Muscle layer of colon (tissue), 2 donors: ENCODE results near the gene PYM1.

Experiments used
- H3K27ac ChIP-seq: one replicate; pipeline ENCODE4 v1.7.0; 2013; ENCODE audit warnings: low read depth, mild to moderate bottlenecking, low read length, moderate library complexity
- H3K27me3 ChIP-seq, 2 donors: one replicate each; pipeline ENCODE4 v1.7.0; 2013; ENCODE audit warnings: low read length in 2 of 2, mild to moderate bottlenecking in 2 of 2; ENCODE audit not compliant: insufficient read depth in 2 of 2, control insufficient read depth in 1 of 2
- H3K36me3 ChIP-seq: one replicate; pipeline ENCODE4 v1.7.0; 2013; ENCODE audit warnings: mild to moderate bottlenecking, low read length; ENCODE audit not compliant: insufficient read depth
- H3K4me1 ChIP-seq: one replicate; pipeline ENCODE4 v1.7.0; 2013; ENCODE audit warnings: mild to moderate bottlenecking, low read length; ENCODE audit not compliant: insufficient read depth
- H3K4me3 ChIP-seq, 2 donors: one replicate each; pipeline ENCODE4 v1.7.0; 2013; ENCODE audit warnings: low read length in 2 of 2, low read depth in 1 of 2, mild to moderate bottlenecking in 1 of 2, moderate library complexity in 1 of 2
- H3K9ac ChIP-seq: one replicate; pipeline ENCODE4 v1.7.0; 2013; ENCODE audit warnings: low read length
- H3K9me3 ChIP-seq: one replicate; pipeline ENCODE4 v1.7.0; 2013; ENCODE audit warnings: mild to moderate bottlenecking, low read length
- donor health status: abdominal sarcoma.
- donor health status: Adenocarcinoma of cecum.

PYM1 gene

DNA sequence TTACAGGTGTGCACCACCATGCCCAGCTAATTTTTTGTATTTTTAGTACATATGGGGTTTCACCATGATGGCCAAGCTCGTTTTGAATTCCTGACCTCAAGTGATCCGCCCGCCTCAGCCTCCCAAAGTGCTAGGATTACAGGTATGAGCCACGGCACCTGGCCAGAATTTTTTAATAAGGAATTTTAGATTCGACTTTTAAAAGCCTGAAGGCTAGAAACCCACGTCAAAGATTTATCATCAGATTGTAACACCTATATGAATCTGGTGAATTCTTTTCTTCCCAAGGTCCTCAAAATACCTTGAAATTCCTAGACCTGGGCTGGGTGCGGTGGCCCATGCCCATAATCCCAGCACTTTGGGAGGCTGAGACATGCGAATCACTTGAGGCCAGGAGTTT lies 66.3 kb downstream of the PYM1 start:
- Histone ChIP-seq H3K4me3 (no peak overlapping the region), H3K9me3 (no peaks in the 10 kb centered on the region), H3K27ac (no peak overlapping the region), H3K36me3 (no peaks in the 10 kb centered on the region), H3K4me1 (no peaks in the 10 kb centered on the region), H3K9ac (no peak overlapping the region), H3K27me3 (no peaks in the 10 kb centered on the region)

DNA sequence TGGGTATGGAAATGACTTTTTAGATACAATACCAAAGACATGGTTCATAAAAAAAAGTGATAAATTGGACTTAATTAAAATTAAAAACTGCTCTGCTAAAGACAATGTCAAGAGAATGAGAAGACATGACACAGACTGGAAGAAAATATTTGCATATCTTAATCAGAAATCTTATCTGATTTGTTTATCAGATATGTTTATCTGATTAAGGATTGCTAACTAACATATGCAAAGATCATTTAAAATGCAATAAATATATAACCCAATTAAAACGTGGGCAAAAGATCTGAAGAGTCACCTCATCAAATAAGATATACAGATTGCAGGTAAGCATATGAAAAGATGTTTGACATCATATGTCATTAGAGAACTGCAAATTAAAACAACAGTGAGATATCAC lies 75.0 kb downstream of the PYM1 start:
- H3K9me3 ChIP-seq, result no peaks in the 10 kb centered on the region
- H3K36me3 ChIP-seq, result no peaks in the 10 kb centered on the region
- no peak overlapping the region for H3K9ac ChIP-seq
- H3K27ac ChIP-seq, result no peak overlapping the region
- H3K4me1 ChIP-seq, result no peaks in the 10 kb centered on the region
- peaks cover 0 to 4% of the 10 kb centered on the region in 2 donors for H3K27me3 ChIP-seq
- no peak overlapping the region for H3K4me3 ChIP-seq
